ENCODE data around the gene PCSK7.
A peak's percentile ranks its signal among the peaks of the same experiment; 100 is the strongest.

Gene PCSK7

DNA sequence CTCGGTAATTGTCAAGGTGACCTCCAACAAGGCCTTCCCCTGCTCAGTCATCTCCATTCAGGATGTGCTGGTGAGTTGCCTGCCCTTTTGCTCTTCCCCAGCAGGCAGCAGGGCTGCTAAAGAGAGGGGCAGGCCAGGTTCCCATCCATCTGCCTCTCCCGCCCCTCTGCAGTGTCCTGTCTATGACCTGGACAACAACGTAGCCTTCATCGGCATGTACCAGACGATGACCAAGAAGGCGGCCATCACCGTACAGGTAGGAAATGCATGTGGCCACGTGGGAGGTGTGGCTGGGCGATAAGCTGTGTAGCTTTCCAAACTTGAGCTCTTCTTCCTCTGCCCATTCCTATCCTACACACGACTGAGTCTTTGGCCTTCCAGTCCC is 49.3 kb downstream of the PCSK7 start:
- DNase-seq (ENCODE audit: low spot score), result no peak

DNA sequence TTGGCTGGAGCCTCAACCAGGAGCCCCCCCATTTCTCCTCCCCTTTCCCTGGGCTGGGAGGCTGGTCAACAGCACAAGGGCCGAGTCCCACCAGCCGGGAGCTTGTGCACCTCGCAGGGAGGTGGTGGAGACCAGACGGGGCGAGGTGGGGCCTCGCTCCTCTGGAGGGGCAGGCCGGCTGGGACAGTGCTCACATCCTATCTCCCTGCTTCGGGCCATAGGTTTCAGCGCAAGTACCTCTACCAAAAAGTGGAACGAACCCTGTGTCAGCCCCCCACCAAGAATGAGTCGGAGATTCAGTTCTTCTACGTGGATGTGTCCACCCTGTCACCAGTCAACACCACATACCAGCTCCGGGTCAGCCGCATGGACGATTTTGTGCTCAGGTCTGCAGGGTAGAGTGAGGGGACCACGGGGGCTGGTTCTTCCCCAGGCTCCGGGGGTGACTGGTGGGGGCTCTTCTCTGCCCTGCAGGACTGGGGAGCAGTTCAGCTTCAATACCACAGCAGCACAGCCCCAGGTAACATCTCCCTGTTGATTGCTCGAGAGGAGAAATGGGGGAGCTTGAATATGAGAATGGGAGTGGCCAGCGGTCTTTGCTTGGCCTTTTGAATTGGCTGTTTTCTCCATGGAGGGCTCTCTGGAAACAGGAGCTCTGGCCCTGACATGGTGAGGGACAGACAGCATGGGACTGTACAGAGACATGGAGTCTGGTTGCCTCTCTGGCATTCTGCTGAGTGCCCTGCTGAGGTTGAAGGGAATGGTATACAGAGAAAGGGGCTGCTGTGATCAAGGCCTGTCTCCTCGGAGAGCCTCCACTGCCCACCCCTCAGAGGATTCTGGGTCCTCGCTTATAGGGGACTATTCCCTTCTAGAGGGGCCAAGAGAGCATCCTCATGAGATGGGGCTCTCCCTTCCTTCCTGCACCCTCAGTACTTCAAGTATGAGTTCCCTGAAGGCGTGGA is 50.0 kb downstream of the PCSK7 start:
- DNase-seq (ENCODE audit: low spot score), result no peak

DNA sequence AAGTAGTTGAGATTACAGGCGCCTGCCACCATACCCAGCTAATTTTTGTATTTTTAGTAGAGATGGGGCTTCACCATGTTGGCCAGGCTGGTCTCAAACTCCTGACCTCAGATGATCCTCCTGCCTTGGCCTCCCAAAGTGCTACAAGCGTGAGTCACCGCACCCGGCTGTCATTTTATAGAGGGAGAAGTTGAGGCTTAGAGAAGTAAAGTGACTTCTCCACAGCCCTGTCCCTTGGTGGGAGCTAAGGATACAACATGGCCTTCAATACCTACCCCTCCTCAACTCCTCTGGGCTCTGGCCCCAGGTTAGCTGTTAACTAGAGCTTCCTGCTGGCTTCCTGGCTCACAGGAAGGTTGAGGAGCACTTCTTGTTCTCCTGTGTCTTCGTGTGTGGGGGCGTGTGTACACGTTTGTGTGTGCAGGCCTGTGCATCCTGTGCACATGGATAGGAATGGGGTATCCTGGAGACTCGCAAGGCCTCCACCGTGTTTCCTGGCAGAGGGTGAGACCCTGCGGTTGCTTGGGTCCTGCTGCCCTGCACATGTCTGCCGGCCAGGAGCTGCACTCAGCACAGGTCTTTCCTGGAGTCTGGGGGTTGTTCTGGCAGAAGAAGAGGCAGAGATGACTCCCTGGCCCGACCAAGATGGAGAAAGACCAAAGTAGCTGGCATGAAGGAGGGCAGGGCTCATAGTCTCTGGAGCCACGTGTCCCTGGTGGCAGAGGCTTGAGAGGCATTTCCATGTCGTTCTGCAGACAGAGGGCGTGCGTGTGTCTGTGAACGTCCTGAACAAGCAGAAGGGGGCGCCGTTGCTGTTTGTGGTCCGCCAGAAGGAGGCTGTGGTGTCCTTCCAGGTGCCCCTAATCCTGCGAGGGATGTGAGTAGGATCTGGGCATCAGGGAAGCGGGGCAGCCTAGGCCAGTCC is 51.0 kb downstream of the PCSK7 start:
- DNase-seq (ENCODE audit: low spot score), result peak; percentile 75

DNA sequence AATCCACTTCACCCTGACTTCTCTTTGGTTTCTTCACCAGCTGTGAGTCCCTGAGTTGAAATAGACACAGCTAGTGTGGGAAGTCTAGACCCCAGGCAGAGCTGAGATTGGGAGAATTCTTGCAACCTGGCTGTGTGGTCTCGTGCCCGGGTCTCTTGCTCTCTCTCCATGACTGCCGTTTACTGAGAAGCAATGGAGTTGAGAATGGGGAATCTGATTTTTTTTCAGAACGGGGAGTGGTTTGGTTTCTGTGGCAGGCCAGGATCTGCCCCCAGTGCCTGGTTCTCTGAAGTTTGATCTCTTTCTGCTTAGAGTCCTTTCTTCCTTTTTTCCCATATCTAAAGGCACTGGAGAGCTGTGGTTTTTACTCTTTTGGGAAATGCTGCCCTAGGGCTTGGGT is 51.9 kb downstream of the PCSK7 start:
- DNase-seq (ENCODE audit: low spot score), result no peak

DNA sequence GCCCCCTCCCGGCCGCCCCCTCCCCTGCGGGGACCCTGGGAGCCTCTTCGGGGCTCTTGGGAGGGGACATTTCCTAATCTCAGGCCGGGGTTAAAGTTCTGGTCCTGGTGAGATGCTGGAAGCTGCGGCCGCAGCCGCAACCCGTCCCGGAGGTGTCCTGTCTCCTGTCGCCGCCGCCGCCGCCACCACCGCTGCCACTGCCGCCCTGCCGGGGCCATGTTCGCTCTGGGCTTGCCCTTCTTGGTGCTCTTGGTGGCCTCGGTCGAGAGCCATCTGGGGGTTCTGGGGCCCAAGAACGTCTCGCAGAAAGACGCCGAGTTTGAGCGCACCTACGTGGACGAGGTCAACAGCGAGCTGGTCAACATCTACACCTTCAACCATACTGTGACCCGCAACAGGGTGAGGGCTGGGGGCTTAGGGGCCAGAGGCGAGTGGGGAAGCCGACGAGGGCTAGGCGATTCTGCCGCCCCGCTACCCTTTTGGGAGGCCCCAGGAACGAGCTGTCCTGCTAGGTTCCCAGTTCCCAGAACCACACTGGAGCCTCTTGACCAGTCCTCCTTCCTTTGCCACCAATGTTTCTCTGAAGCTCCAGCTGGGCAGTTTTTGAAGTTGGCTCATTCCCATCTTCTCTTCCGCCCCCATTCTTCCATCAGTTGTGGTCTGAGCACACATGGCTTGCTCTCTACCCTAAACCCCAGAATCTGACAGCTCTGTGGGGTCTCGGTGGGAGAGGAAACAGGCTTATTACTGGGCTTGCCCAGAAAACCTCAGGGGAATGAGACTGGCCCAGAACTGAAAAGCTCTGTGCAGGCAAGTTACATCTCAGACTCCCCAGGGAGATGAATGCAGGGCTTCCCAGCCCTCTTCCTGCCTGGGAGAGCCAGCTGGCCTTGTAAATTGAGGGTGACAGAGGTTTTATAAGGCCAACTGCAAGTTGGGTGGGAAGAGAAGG is 52.5 kb downstream of the PCSK7 start:
- peak; percentile 42 for DNase-seq (ENCODE audit: low spot score)

DNA sequence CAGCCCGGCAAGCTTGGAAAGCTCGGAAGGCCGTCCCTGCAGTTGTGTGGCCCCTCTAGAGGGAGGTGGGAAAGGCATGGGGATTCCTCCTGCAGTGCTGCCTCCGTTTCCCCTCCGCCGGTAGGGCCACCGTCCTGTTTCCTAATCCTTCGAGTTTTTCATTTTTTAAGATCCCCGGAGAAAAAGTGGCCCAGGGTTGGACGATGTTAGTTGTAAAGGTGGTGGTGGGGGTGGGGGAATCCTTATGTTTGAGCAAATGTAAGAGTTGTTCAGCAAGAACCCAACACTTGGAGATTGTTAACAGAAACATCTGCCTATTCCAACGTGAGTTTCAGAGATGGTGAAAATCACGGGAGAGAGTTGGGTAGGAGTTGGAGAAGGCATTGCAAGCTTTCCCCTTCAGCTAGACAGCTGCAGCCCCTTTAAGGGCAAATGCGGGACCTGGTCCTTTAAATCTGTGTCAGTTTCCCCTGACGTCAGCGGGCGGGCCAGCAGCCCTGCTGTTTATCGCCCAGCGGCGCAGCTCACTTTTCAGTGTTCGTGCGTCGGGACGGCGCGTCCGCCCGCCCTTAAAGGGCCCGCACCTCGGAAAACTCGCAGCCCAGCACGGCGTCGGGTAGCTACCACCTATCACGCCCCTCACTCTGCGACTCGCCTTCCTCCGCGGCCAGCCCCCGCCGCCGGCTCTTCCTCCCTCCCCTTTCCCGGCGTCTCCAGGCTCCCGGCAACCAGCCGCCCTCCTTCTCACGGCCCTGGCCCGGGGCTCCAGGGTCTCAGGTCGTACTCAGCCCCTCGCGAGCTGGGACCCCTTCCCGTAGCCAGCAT is 53.5 kb downstream of the PCSK7 start, which contains the start of gene SIDT2:
Gene SIDT2 (plus strand): TSS at position 534 of the 825 bp plus-strand sequence. CDS start 521 bp downstream, outside the sequence.
- DNase-seq (ENCODE audit: low spot score), result peak; percentile 97

DNA sequence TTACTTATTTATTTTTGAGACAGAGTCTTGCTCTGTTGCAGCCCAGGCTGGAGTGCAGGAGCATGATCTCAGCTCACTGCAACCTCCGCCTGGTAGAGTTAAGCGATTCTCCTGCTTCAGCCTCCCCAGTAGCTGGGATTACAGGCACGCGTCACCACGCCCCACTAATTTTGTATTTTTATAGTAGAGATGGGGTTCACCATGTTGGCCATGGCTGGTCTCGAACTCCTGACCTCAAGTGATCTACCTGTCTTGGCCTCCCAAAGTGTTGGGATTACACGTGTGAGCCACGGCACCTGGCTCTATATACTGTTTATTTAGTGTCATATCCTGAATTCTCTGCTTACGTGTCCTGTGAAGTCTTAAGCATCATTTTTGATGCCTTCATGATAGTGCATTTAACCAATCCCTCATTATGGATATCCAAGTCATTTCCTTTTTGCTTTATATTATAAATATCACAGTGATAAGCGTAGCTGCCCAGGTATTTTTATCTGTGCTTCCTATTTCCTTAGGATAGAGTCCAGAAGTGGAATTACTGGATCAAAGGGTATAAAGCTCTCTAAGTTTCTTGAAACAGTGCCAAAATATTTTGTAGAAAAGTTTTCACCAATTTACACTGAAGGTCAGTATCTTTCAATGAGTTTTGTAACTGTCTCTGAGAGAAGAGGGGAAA is 54.2 kb downstream of the PCSK7 start:
- DNase-seq (ENCODE audit: low spot score), result no peak

DNA sequence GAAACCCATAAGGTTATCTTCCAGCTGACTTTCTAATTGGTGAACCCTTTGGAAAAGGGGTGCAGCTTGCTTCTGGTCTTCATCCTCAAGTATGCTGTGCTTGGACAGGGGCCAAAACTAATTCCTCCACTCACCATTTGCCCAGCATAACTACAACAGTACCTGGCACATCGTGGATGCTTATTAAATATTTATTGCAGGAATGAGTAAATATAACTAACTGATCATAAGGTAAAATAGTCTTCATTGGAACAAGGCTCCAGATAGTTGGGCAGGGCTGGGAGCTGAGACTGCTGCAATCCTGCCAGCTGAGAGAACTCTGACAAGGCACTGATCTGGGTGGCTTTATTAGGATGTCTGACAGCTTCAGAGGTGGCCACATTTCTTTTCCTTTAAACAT is 55.7 kb downstream of the PCSK7 start:
- DNase-seq (ENCODE audit: low spot score), result no peak

DNA sequence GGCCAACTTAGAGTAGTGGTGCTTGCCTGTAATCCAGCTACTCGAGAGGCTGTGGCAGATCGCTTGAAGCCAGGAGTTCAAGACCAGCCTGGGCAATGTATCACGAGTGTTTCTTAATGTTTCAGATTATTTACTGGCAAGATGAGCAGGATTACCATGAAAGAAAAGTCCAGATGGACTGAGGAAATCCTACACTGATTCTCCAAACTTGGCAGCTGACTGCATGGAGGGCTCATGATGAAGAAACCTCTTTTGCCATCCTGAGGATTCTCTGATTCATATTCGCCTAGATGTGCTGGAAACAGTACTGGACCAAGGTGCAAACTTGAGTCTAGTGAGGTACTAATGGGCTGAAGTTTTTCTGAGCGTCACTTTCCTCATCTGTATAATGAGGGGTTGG is 56.1 kb downstream of the PCSK7 start:
- no peak for DNase-seq (ENCODE audit: low spot score)

DNA sequence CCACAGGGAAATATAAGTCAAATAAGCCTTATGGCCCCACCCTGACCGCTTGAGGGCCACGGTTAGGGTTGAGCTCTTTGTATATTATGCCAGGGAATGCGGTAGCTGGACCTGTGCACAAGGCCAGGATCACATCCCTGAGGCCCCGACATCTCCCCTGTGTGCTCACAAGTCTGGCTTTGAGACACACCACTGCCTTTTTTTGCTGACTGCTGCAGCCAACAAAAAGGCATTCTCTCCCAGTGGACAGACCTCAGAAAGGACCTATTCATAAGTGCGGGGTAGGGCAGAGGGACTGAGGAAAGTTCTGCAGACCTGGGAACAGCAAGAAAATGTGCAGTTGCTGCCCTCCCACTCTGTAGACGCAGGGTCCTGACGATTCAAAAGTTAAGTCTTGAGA is 56.8 kb downstream of the PCSK7 start:
- DNase-seq (ENCODE audit: low spot score), result no peak

DNA sequence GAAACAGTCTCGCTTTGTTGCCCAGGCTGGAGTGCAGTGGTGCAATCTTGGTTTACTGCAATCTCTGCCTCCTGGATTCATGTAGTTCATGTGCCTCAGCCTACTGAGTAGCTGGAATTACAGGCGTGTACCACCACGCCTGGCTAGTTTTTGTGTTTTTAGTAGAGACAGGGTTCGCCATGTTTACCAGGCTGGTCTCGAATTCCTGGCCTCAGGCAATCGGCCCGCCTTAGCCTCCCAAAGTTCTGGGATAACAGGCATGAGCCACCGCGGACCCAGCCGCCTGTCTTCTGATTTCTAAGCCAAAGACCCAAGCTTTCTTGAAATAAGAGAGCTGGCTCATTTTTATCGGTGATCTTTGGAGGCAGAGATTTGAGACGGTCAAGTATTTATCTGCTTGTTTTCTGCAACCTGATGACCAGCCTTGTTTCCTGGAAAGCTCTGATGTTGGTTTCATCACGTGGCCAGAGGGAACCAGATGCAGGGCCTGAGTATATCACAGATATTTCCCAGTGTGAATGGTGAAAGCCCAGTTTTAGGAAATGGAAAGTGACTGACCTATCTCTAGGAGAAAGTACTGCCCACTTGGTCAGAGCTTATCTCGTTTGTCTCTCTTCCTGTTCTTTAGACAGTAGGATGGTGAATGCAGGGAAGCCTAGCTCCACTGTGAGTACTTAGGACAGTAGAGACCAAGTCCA is 59.0 kb downstream of the PCSK7 start:
- no peak for DNase-seq (ENCODE audit: low spot score)

DNA sequence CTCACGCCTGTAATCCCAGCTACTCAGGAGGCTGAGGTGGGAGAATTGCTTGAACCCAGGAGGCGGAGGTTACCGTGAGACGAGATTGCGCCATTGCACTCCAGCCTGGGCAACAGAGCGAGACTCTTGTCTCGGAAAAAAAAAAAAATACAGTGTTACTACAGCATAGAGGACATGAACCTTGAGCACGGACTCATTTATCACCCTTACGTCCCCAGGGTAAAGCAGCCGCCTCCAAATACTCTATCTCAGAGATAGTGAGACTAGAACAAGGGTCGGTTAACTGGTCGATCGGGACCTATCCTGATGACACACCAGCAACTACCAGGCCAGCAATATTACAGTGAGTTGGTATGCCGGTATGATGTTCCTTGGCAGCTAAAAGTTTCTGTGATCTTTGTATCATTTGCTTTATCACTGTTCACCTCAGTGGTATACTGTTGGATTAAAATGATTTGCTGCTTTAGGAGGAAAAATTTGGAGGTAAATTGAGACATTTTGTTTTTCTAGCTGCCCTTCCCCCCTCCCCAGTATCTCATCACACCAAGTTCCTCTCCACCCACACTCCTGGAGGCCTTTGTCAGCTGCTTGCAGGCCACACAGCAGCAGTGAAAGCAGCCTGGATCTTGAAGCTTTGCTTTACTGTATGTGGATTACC is 60.3 kb downstream of the PCSK7 start:
- DNase-seq (ENCODE audit: low spot score), result no peak

DNA sequence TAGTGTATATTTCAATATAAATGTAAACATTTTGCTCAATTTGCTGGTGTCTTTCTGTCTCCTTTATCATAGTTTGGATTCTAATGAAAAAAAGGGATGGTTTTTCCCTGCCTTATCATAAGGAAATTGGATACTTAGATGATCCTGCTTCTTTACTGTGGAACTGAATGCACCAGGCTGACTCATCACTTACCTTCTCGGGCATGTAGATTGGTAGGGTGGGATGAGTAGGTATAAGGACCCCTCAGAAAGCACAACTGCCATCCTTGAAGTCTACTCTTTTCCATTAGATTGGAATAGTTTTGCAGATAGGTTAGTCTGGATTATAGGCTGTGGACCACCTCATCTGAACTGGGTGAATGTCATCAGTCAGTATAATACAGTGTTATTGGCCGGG is 60.9 kb downstream of the PCSK7 start:
- DNase-seq (ENCODE audit: low spot score), result no peak

DNA sequence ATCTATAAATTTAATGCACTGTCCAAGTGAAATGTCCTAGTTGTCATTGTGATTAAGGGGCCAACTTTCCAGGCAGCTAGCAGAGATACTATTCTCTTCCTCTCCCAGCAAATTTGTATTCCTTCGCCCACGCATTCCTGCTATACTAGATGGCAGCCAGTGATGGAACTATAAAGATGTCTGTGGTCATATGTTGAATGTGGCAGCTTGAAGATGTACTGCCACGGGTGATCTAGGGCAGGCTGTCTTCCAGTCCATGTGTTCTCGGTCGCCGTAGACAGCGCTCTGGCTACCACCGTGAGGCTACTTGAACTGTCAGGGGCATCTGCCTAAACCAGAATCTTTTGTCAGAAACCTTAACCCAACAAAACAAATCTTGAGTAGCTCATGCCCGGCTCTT is 61.7 kb downstream of the PCSK7 start:
- DNase-seq (ENCODE audit: low spot score), result no peak

DNA sequence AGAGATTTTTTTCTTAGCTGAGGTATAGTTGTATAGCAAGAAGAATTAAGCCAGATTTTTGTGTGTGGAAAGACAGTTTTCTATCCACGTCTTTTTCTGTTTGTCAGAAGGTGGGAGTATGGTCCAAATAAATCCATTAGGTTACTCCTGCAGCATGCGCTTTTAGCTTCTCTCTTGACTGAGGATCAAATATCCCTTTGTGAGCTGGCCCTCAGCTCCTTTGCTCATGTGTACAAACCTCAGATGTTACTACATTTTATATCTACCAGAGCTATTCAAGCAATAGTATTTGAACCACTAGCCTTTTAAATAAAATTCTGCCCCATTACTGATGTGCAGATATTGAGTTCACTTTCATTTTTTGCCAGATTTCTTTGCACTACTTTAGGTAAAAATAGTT is 62.1 kb downstream of the PCSK7 start:
- DNase-seq (ENCODE audit: low spot score), result no peak

DNA sequence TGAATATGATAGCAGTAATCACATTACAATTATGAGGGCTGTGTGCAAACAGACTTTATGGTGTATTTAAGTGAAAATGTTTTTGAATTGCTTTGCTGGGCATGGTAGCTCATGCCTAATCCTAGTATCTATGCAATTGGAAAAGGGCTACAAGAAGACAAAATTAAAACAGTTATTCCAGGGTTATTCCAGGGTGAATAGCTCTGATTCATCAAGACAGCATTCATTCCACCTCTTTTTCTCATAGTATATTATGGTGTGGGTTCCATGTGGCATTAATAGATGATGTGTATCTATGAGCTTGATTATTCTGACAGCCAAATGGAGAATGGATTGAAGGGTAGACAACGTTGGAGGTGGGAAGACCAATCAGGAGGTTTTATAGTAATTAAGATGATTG is 65.4 kb downstream of the PCSK7 start:
- no peak for DNase-seq (ENCODE audit: low spot score)

DNA sequence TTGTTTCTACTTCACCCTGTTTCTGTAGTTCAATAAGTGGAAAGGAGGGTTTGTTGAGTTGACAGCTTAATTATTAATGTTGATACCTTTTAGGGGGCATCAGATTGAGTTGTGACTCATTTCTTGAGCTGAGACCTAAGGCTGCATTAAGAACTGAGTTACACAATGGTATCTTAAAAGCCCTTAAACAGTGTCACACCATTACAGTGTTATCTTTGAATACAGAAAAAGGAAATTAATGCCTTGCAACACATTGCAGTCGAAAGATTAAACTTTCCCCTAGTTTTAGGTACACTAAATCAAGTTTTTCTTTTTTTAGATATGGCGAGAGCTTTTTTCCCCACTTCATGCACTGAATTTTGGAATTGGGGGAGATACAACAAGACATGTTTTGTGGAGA is 71.0 kb downstream of the PCSK7 start:
- no peak for DNase-seq (ENCODE audit: low spot score)

DNA sequence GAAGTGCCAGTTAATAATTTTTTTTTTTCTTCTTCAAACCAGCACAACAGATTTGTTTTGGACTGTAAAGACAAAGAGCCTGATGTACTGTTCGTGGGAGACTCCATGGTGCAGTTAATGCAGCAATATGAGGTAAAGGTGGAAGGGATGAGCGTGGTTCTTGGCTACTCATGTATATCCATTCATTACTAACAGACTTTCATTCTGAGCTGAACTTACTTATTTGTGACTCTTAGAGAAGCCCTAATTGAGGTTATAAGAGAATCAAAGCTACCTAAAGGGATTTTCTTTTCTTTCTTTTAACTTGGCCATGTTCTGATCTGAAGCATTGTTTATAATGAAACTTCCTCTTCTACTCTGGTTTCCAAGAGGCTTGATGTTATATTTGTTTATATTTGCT is 72.0 kb downstream of the PCSK7 start:
- no peak for DNase-seq (ENCODE audit: low spot score)

DNA sequence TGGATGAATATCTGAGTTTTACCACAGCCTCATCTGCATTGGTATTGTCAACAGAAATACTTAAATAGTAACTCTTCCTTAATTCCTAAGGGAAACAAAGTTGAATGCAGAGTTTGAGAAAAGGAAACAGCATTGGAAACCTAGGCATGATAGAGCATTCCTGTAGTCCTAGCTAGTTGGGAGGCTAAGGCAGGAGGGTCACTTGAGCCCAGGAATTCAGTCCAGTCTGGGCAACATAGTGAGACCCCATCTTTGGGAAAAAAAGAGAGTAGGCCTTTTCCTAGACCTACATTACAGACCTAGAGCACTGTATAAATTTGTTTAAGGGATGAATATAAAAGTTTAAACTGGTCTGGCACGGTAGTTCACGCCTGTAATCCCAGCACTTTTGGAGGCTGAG is 74.4 kb downstream of the PCSK7 start:
- DNase-seq (ENCODE audit: low spot score), result no peak
